K562 (cell line): ENCODE data around the gene P2RX1. TPM values are rescaled to one million over a fixed set of nuclear protein-coding genes. Genes with fewer than 3 reads are reported as not detected.
A peak's percentile ranks its signal among the peaks of the same experiment; 100 is the strongest.

Experiments used
- ATAC-seq: fragments of 200-7000 bp; cut with Tn5 transposase; 3 replicates; pipeline ENCODE4 v1.9.1; 2020; ENCODE audit warnings: moderate library complexity
- BruUV-seq: library from RNA; stranded (reverse); fragments of 400-500 nt; replicated peaks from 2 replicates; lab custom pipeline; 2021; lab: Mats Ljungman, UMichigan
- CTCF ChIA-PET: fragments of 300-600 bp; formaldehyde crosslinking; extraction: SDS; loops from one replicate; lab custom pipeline; 2021; ENCODE audit warnings: low intra/inter-chr PET ratio; lab: Yijun Ruan, JAX
- POLR2A ChIA-PET: fragments of 300-600, 350-650 bp; sonication (Branson Sonifier 250); formaldehyde crosslinking; extraction: SDS; loops from one replicate; lab custom pipeline; 2021; ENCODE audit warnings: antibody characterized with exemption, inconsistent platforms; lab: Yijun Ruan, JAX
- DNase-seq, 4 experiments: peaks; one replicate each; pipeline versions ENCODE4 v3.0.0 to v3.0.0-alpha.2; 2011 to 2018; ENCODE audit warnings: low spot score in 3 of 4, mixed read lengths in 3 of 4; ENCODE audit errors: extremely low read depth in 1 of 4
- FAIRE-seq: peaks from 2 replicates; lab custom pipeline; 2011; peaks lifted over from hg19 to GRCh38; lab: Jason Lieb, UNC
- H2AFZ ChIP-seq: 2 replicates; pipeline ENCODE4 v1.6.0; 2011; ENCODE audit warnings: low read depth, low read length, control low read depth, inconsistent platforms
- H3K27ac ChIP-seq: fragments of 200-600 bp; 3 replicates; pipeline ENCODE4 v1.8.0; 2011; ENCODE audit warnings: low read depth, mild to moderate bottlenecking, control low read depth, inconsistent platforms, low read length, moderate library complexity, mixed read lengths; ENCODE audit errors: extremely low read depth
- H3K27me3 ChIP-seq, 2 experiments: fragments of 300-600 bp in 1 of 2; 2 replicates in 1 of 2; 3 replicates in 1 of 2; pipeline versions ENCODE4 v1.6.0 to v1.8.0; 2011; ENCODE audit warnings: inconsistent platforms in 2 of 2, low read length in 2 of 2, mild to moderate bottlenecking in 1 of 2, mixed read lengths in 1 of 2, moderate library complexity in 1 of 2; ENCODE audit not compliant: control insufficient read depth in 2 of 2, insufficient read depth in 2 of 2
- H3K36me3 ChIP-seq: fragments of 300-600 bp; 3 replicates; pipeline ENCODE4 v1.8.0; 2011; ENCODE audit warnings: mild to moderate bottlenecking, low read length, inconsistent platforms; ENCODE audit not compliant: control insufficient read depth, insufficient read depth
- H3K4me1 ChIP-seq, 2 experiments: fragments of 200-600 bp in 1 of 2; replicated peaks in 1 of 2; 2 replicates in 1 of 2; 3 replicates in 1 of 2; pipeline versions ENCODE4 v1.5.1 to v1.8.0; 2011; ENCODE audit warnings: inconsistent platforms in 2 of 2, low read length in 2 of 2, mild to moderate bottlenecking in 1 of 2, mixed read lengths in 1 of 2, moderate library complexity in 1 of 2; ENCODE audit not compliant: control insufficient read depth in 2 of 2, insufficient read depth in 2 of 2
- H3K4me2 ChIP-seq: 2 replicates; pipeline ENCODE4 v1.6.1; 2011; ENCODE audit warnings: low read length, control low read depth, inconsistent platforms, mixed read lengths; ENCODE audit not compliant: insufficient read depth
- H3K4me3 ChIP-seq: fragments of 200-600 bp; sonication (generic), shearing (Covaris generic); 2 replicates; pipeline ENCODE4 v1.5.1; 2016; ENCODE audit warnings: control low read depth, inconsistent platforms
- H3K79me2 ChIP-seq: fragments of 200-600 bp; 3 replicates; pipeline ENCODE4 v1.8.0; 2011; ENCODE audit warnings: low read length, inconsistent platforms; ENCODE audit not compliant: control insufficient read depth, insufficient read depth
- H3K9ac ChIP-seq, 2 experiments: 2 replicates each; pipeline versions ENCODE4 v1.6.0 to v1.6.1; 2011; ENCODE audit warnings: low read depth in 2 of 2, low read length in 2 of 2, control low read depth in 1 of 2, inconsistent platforms in 1 of 2, mild to moderate bottlenecking in 1 of 2, mixed read lengths in 1 of 2; ENCODE audit not compliant: insufficient read depth in 1 of 2
- H3K9me1 ChIP-seq: one replicate; pipeline ENCODE4 v1.6.0; 2011; ENCODE audit warnings: inconsistent platforms, mild to moderate bottlenecking, low read length, moderate library complexity; ENCODE audit not compliant: control insufficient read depth, insufficient read depth
- H3K9me3 ChIP-seq: replicated peaks from 2 replicates; pipeline ENCODE4 v1.5.1; 2011; ENCODE audit warnings: low read depth, low read length, inconsistent platforms; ENCODE audit not compliant: control insufficient read depth, insufficient read depth
- H4K20me1 ChIP-seq: replicated peaks from 2 replicates; pipeline ENCODE4 v1.6.1; 2011; ENCODE audit warnings: low read length, inconsistent platforms, mixed read lengths; ENCODE audit not compliant: control insufficient read depth, insufficient read depth
- ARID3B ChIP-seq: fragments of 250-450 bp; sonication (Bioruptor Pico); IDR thresholded peaks from 2 replicates; pipeline ENCODE4 v1.4.0; 2020; ENCODE audit warnings: borderline replicate concordance
- EGR1 ChIP-seq: fragments of 450-650 bp; conservative IDR thresholded peaks from 2 replicates; pipeline ENCODE4 v1.6.1; 2017; ENCODE audit warnings: mild to moderate bottlenecking
- FOSL1 ChIP-seq: fragments of 200-800 bp; sonication (Bioruptor generic); conservative IDR thresholded peaks from 2 replicates; pipeline ENCODE4 v1.6.1; 2016; ENCODE audit warnings: missing genetic modification characterization, missing compliant biosample characterization
- HIVEP1 ChIP-seq: fragments of 250-450 bp; sonication (Bioruptor Pico); IDR thresholded peaks from 2 replicates; pipeline ENCODE4 v1.4.0; 2020; ENCODE audit warnings: mild to moderate bottlenecking
- MED1 ChIP-seq: sonication (generic); formaldehyde crosslinking; IDR thresholded peaks from 2 replicates; pipeline ENCODE4 v1.8.1; 2023; ENCODE audit warnings: missing genetic modification reagents, borderline replicate concordance
- MTA1 ChIP-seq: fragments of 450-650 bp; IDR thresholded peaks from 2 replicates; pipeline ENCODE4 v1.6.1; 2017; ENCODE audit warnings: borderline replicate concordance
- POLR2G ChIP-seq: fragments of 200-400 bp; formaldehyde crosslinking; IDR thresholded peaks from 2 replicates; pipeline ENCODE4 v1.6.1; 2017; ENCODE audit warnings: low read depth, mild to moderate bottlenecking, antibody characterized with exemption, low read length, moderate library complexity
- RBFOX2 ChIP-seq: fragments of 200-400 bp; formaldehyde crosslinking; IDR thresholded peaks from 2 replicates; pipeline ENCODE4 v1.6.1; 2017; ENCODE audit warnings: low read depth, mild to moderate bottlenecking, low read length, moderate library complexity
- RBM22 ChIP-seq: fragments of 200-400 bp; formaldehyde crosslinking; IDR thresholded peaks from 2 replicates; pipeline ENCODE4 v1.6.1; 2018; ENCODE audit warnings: low read length, low read depth; ENCODE audit not compliant: poor library complexity, severe bottlenecking
- USF2 ChIP-seq: sonication (generic); formaldehyde crosslinking; IDR thresholded peaks from 2 replicates; pipeline ENCODE4 v1.5.0; 2020; ENCODE audit warnings: missing genetic modification reagents
- ZBTB26 ChIP-seq: fragments of 450-650 bp; formaldehyde crosslinking; IDR thresholded peaks from 2 replicates; pipeline ENCODE4 v1.4.0; 2022; ENCODE audit warnings: missing genetic modification characterization
- ZKSCAN1 ChIP-seq: fragments of 150-350 bp; IDR thresholded peaks from 2 replicates; pipeline ENCODE4 v1.6.1; 2016; ENCODE audit warnings: low read depth, low read length
- WGBS: fragments of 100-300 bp; shearing (Covaris generic); methylation state at CpG from one replicate; pipeline ENCODE4 v1.1.6; 2016; ENCODE audit warnings: low coverage, mixed read lengths; ENCODE audit not compliant: insufficient coverage; ENCODE audit errors: missing lambda C conversion rate; 5-methylcytosine and 5-hydroxymethylcytosine counted together
- in situ Hi-C: fragments of 300-500 bp; cut with MboI; formaldehyde crosslinking; loops from 4 replicates; pipeline ENCODE4 v1.15.0; 2018; ENCODE audit warnings: inconsistent platforms, mixed read lengths
- intact Hi-C: fragments of 100-400 bp; cut with micrococcal nuclease; formaldehyde crosslinking; loops from 2 replicates; pipeline ENCODE4 v1.14.2; 2022
- polyA plus RNA-seq, 8 experiments: library from polyadenylated mRNA; depleted of rRNA in 4 of 8; stranded (reverse) in 5 of 8; unstranded in 3 of 8; fragments of >200 nt; fragmentation: Nextera tagmentation in 2 of 8; fragmentation: Illumina TruSeq in 1 of 8; extraction: Ambion mirVana in 2 of 8; extraction: Trizol in 1 of 8; gene quantifications; 2 replicates each; pipeline versions ENCODE4 v1.2.1 to v1.2.3, GENCODE V29; 2011 to 2014; ENCODE audit warnings: inconsistent platforms in 1 of 8, missing spikeins in 1 of 8
- total RNA-seq, 7 experiments: library from RNA; depleted of rRNA in 6 of 7; stranded (reverse); fragments of >200 nt in 6 of 7; fragmentation: Illumina TruSeq in 2 of 7; extraction: Trizol in 2 of 7; gene quantifications; 2 replicates each; pipeline versions ENCODE4 v1.2.1 to v1.2.3, GENCODE V29; 2011 to 2021; ENCODE audit warnings: low replicate concordance in 1 of 7

The P2RX1 gene
- total and polyA plus RNA-seq, 9 of the 15 experiments (the other 6 are each of a cell fraction or from before 2014, with no cell fraction given) = 0.27 to 20.3 (median 10.3) TPM

- peak; percentile 5; the same call in 1 of the 3 replicates for ATAC-seq
Measured at GRCh38 chr17:3956327-3956957, 40.2 kb upstream of the P2RX1 start.

More at GRCh38 chr17:3956327-3956957, 40.2 kb upstream of the P2RX1 start:
- Histone ChIP-seq H3K4me2 (no peak overlapping the region; the same call in 1 of the 2 replicates), H2AFZ (no peak overlapping the region), H3K9me3 (no peaks in the 10 kb centered on the region), H3K79me2 (peaks cover 50% of the 10 kb centered on the region), H3K9me1 (no peaks in the 10 kb centered on the region), H3K27me3 (no peaks in the 10 kb centered on the region; a peak in 1 of 5 replicates), H3K36me3 (peaks cover 30% of the 10 kb centered on the region; the same call in 2 of the 3 replicates), H3K9ac (peak overlapping the region in 1 of 2 experiments; percentile 59; a peak in 1 of 4 replicates), H4K20me1 (0 out of 2 replicates have a peak, but pooled peaks cover 8% of the 10 kb centered on the region), H3K27ac (no peak overlapping the region), H3K4me1 (peaks cover 34 to 54% of the 10 kb centered on the region in 2 experiments), H3K4me3 (no peak overlapping the region)
- BruUV-seq = no TSS peak
- in situ Hi-C loops (no loop called here), intact Hi-C loops (no loop called here)
- WGBS = 57% methylated on average over 15 of the region's 15 CpGs
- FAIRE-seq = peak; percentile 70
- peak in 2 of 4 experiments; percentile 24 to 39 for DNase-seq
- TF ChIP-seq USF2 (CRISPR knock-in tag) (no peak), FOSL1 (tag) (no peak), ZKSCAN1 (peak; percentile 58; the same call in 1 of the 2 replicates), EGR1 (peak; percentile 14; the same call in 1 of the 2 replicates), MTA1 (no peak), RBFOX2 (peak; percentile 61), POLR2G (peak; percentile 72), HIVEP1 (CRISPR knock-in tag) (no peak), ARID3B (no peak), MED1 (CRISPR knock-in tag) (no peak), RBM22 (peak; percentile 49), ZBTB26 (CRISPR knock-in tag) (no peak)
- ChIA-PET CTCF (no interaction called here), POLR2A (no interaction called here)
